T-cell (primary cell): ENCODE results near the gene STAP1. TPM values are rescaled to one million over a fixed set of nuclear protein-coding genes. Genes with fewer than 3 reads are reported as not detected.

Experiments used
- ATAC-seq, 4 experiments: fragments of 200-7000 bp in 3 of 4; fragments of 150-1000 bp in 1 of 4; cut with Tn5 transposase; replicated peaks in 1 of 4; 1 replicate in 3 of 4; 2 replicates in 1 of 4; pipeline ENCODE4 v1.10.0; 2021; ENCODE audit warnings: moderate library complexity in 3 of 4, mild to moderate bottlenecking in 2 of 4, moderate number of reproducible peaks in 1 of 4
- CTCF ChIA-PET, 2 donors: fragments of 300-600 bp; sonication (Branson Sonifier 250); formaldehyde crosslinking; loops; one replicate each; lab custom pipeline; 2022; ENCODE audit warnings: antibody characterized with exemption in 2 of 2; lab: Charles Lee
- POLR2A ChIA-PET, 2 donors: fragments of 300-600 bp; sonication (Branson Sonifier 250); formaldehyde crosslinking; loops; one replicate each; lab custom pipeline; 2022; ENCODE audit warnings: antibody characterized with exemption in 2 of 2; lab: Charles Lee
- DNase-seq, 35 experiments: peaks; one replicate each; pipeline versions ENCODE4 v3.0.0 to v3.0.0-alpha.2; 2013 to 2023
- H3K27ac ChIP-seq: one replicate; pipeline ENCODE4 v1.5.1; 2013; ENCODE audit warnings: low read length
- H3K27me3 ChIP-seq, 2 experiments: replicated peaks in 1 of 2; 1 replicate in 1 of 2; 2 replicates in 1 of 2; pipeline versions ENCODE4 v1.6.1 to v1.7.0; 2013; ENCODE audit warnings: low read length in 1 of 2, mixed read lengths in 1 of 2; ENCODE audit not compliant: control insufficient read depth in 2 of 2, insufficient read depth in 2 of 2; ENCODE audit errors: extremely low read depth in 1 of 2
- H3K36me3 ChIP-seq, 2 donors: 1 replicate in 1 of 2; 2 replicates in 1 of 2; pipeline versions ENCODE4 v1.6.1 to v1.7.0; 2013; ENCODE audit warnings: low read length in 1 of 2; ENCODE audit not compliant: control insufficient read depth in 2 of 2, insufficient read depth in 1 of 2; ENCODE audit errors: extremely low read depth in 1 of 2
- H3K4me1 ChIP-seq, 2 experiments: 1 replicate in 1 of 2; 2 replicates in 1 of 2; pipeline versions ENCODE4 v1.6.1 to v1.7.0; 2013; ENCODE audit warnings: low read length in 2 of 2, mixed read lengths in 1 of 2; ENCODE audit not compliant: insufficient read depth in 2 of 2, control insufficient read depth in 1 of 2; ENCODE audit errors: extremely low read depth in 1 of 2
- H3K4me3 ChIP-seq, 2 donors: 1 replicate in 1 of 2; 2 replicates in 1 of 2; pipeline versions ENCODE4 v1.5.1 to v1.7.0; 2013; ENCODE audit warnings: mild to moderate bottlenecking in 2 of 2, low read length in 1 of 2, moderate library complexity in 1 of 2; ENCODE audit not compliant: control insufficient read depth in 1 of 2; ENCODE audit errors: extremely low read depth in 1 of 2
- H3K9me3 ChIP-seq: 2 replicates; pipeline ENCODE4 v1.7.0; 2013
- H3K27ac Mint-ChIP-seq, 2 donors: one replicate each; pipeline ENCODE4 v1.8.0; 2020 to 2021; ENCODE audit warnings: mild to moderate bottlenecking in 2 of 2, mixed read lengths in 2 of 2
- H3K27me3 Mint-ChIP-seq, 2 donors: one replicate each; pipeline ENCODE4 v1.8.0; 2021 to 2022; ENCODE audit warnings: mixed read lengths in 2 of 2
- H3K36me3 Mint-ChIP-seq: one replicate; pipeline ENCODE4 v1.8.0; 2021; ENCODE audit warnings: mixed read lengths
- H3K4me1 Mint-ChIP-seq, 3 donors: one replicate each; pipeline ENCODE4 v1.8.0; 2020 to 2022; ENCODE audit warnings: mixed read lengths in 3 of 3, mild to moderate bottlenecking in 1 of 3
- H3K4me3 Mint-ChIP-seq, 3 donors: one replicate each; pipeline ENCODE4 v1.8.0; 2020 to 2022; ENCODE audit warnings: mild to moderate bottlenecking in 3 of 3, mixed read lengths in 3 of 3, moderate library complexity in 3 of 3
- H3K9me3 Mint-ChIP-seq, 3 donors: one replicate each; pipeline ENCODE4 v1.8.0; 2020 to 2022; ENCODE audit warnings: mixed read lengths in 3 of 3
- WGBS: methylation state at CpG from one replicate; pipeline ENCODE4 v1.1.5; 2013; ENCODE audit warnings: missing lambda C conversion rate; ENCODE audit not compliant: insufficient coverage; 5-methylcytosine and 5-hydroxymethylcytosine counted together
- total RNA-seq, 35 experiments: library from RNA in 6 of 35; stranded (reverse) in 6 of 35; fragments of 120-200 nt in 1 of 35; gene quantifications; one replicate each; pipeline versions ENCODE4 v1.2.1 to v1.2.4 and lab custom pipeline; 2013 to 2026

The STAP1 gene
- total RNA-seq, 5 donors from 2014 or later (not counting 1 experiment from before 2014, with no cell fraction given), result 1.6 to 8.0 (median 4.3) TPM

- Histone ChIP-seq H3K27me3 (no peaks in the 10 kb centered on the region), H3K4me3 (no peak overlapping the region), H3K36me3 (no peaks in the 10 kb centered on the region), H3K9me3 (no peaks in the 10 kb centered on the region), H3K4me1 (peaks cover 0 to 1% of the 10 kb centered on the region in 2 experiments), H3K27ac (no peak overlapping the region)
- POLR2A ChIA-PET, result no interaction called here
- ATAC-seq (no peak), DNase-seq (no peak)
- Mint-ChIP-seq H3K27ac (peak overlapping the region; percentile 16 to 61), H3K36me3 (no peaks in the 10 kb centered on the region), H3K4me3 (no peak overlapping the region), H3K27me3 (no peaks in the 10 kb centered on the region), H3K9me3 (no peaks in the 10 kb centered on the region), H3K4me1 (peaks cover 9 to 38% (median 14%) of the 10 kb centered on the region in 3 donors)
- CTCF ChIA-PET, result interaction anchor here in 1 of 2 donors (0.6 to 1.0 kb wide), 2 partner anchors 10 to 16 kb away, joined by 3 to 8 read pairs; no protein-coding TSS in a partner anchor
- WGBS, result no CpG with 5 or more reads among the region's 3 CpGs
Measured at GRCh38 chr4:67566335-67566734, 7.8 kb downstream of the STAP1 start.

DNA sequence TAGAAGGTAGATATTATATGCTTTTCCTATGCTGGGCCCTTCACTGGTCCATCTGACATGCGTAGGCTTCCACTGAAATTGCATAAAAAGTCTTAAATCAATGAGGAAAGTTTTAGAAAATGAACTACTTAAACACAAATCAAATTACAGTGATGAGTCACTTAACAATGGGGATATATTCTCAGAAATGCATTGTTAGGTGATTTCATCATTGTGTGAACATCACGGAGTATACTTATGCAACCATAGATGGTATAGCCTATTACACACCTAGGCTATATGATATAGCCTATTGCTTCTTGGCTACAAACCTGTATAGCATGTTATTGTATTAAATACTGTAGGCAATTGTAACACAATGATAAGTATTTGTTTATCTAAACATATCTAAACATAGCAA lies 10.3 kb downstream of the STAP1 start:
- Mint-ChIP-seq H3K36me3 (no peaks in the 10 kb centered on the region), H3K4me3 (no peak overlapping the region), H3K9me3 (no peaks in the 10 kb centered on the region), H3K4me1 (peaks cover 29 to 45% (median 29%) of the 10 kb centered on the region in 3 donors), H3K27me3 (no peaks in the 10 kb centered on the region), H3K27ac (peak overlapping the region in 1 of 2 donors; percentile 59)
- Histone ChIP-seq H3K36me3 (no peaks in the 10 kb centered on the region), H3K27ac (no peak overlapping the region), H3K4me1 (peaks cover 0 to 16% of the 10 kb centered on the region in 2 experiments), H3K27me3 (no peaks in the 10 kb centered on the region), H3K9me3 (no peaks in the 10 kb centered on the region), H3K4me3 (no peak overlapping the region)
- DNase-seq, result no peak
- CTCF ChIA-PET, result interaction anchor here in 1 of 2 donors (0.6 to 0.7 kb wide), 2 partner anchors 14 to 47 kb away, joined by 3 read pairs; no protein-coding TSS in a partner anchor
- WGBS, result no CpG with 5 or more reads among the region's 2 CpGs
- POLR2A ChIA-PET, result interaction anchor here in 1 of 2 donors (0.6 kb wide), 2 partner anchors 10 to 74 kb away, joined by 3 to 5 read pairs; no protein-coding TSS in a partner anchor
- no peak for ATAC-seq

DNA sequence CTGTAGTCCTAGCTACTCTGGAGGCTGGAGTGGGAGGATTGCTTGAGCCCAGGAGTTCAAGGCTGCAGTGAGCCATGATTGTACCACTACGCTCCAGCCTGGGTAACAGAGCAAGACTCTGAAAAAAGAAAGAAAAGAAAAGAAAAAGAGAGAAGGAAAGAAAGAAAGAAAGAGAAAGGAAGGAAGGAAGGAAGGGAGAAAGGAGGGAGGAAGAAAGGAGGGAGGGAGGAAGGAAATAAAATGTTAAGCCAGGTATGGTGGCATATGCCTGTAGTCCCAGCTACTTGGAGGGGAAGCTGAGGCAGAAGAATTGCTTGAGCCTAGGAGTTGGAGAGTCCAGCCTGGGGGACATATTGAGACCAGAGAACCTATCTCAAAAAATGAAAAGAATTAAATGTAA lies 12.0 kb downstream of the STAP1 start:
- ChIA-PET POLR2A (no interaction called here), CTCF (interaction anchor here in 1 of 2 donors (0.6 kb wide), 1 partner anchor 113 kb away, joined by 3 read pairs; no protein-coding TSS in a partner anchor)
- H3K4me3 Mint-ChIP-seq, result no peak overlapping the region
- no peaks in the 10 kb centered on the region for H3K36me3 Mint-ChIP-seq
- H3K9me3 Mint-ChIP-seq, result no peaks in the 10 kb centered on the region
- H3K4me1 ChIP-seq, result peaks cover under 1 to 26% of the 10 kb centered on the region in 2 experiments
- no peaks in the 10 kb centered on the region for H3K27me3 ChIP-seq
- no peaks in the 10 kb centered on the region for H3K9me3 ChIP-seq
- ATAC-seq (no peak), DNase-seq (no peak)
- no peak overlapping the region for H3K4me3 ChIP-seq
- H3K4me1 Mint-ChIP-seq, result peaks cover 33 to 47% (median 40%) of the 10 kb centered on the region in 3 donors
- no peak overlapping the region for H3K27ac ChIP-seq
- WGBS, result 100% methylated on average over 1 of the region's 1 CpG
- no peaks in the 10 kb centered on the region for H3K27me3 Mint-ChIP-seq
- H3K36me3 ChIP-seq, result no peaks in the 10 kb centered on the region
- peak overlapping the region; percentile 64 to 74 for H3K27ac Mint-ChIP-seq

DNA sequence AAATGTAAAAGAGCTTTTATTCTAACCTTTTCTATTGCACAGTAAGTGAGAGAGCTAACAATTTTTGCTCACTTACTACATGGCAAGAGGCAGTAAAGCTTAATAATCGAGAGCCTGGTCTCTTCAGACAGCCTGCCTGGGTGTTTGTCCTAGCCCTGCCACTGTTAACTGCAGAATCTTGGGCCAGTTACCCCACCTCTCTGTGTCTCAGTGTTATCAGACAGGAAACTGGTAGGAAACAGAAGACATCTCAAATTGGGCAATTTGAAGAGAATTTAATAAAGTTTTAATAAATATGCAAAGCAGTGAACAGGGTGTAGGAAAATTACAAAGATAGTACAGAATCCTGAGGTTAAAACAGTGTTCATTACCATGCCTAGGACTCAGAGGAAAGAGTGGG lies 13.4 kb downstream of the STAP1 start:
- no peak overlapping the region for H3K27ac ChIP-seq
- no peaks in the 10 kb centered on the region for H3K27me3 Mint-ChIP-seq
- no peaks in the 10 kb centered on the region for H3K9me3 Mint-ChIP-seq

DNA sequence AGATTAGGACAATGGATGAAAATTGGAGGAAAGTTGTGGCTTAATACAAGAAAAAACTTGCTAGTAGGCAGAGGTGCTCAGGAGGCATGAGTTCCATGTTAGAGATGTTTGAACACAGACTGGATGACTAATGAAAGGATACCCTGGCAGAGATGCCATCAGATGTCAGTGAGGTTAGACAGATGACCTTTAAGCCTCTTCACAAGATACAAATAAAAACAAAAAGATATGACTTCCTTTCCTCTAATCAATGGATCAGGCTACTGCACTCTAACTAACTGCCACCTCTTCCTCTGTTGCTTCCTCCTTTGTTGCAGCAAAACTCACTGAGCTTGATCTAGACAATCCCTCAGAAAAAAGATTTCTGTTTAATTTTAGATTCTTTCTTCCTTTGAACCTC lies 14.7 kb downstream of the STAP1 start:
- DNase-seq (peak in 1 of 35 experiments; percentile 9), ATAC-seq (peak in 2 of 4 experiments; percentile 31 to 39)
- H3K9me3 ChIP-seq, result no peaks in the 10 kb centered on the region
- H3K4me1 Mint-ChIP-seq, result peaks cover 50 to 63% (median 50%) of the 10 kb centered on the region in 3 donors
- H3K4me3 Mint-ChIP-seq, result peak overlapping the region in 1 of 3 donors; percentile 9
- ChIA-PET CTCF (interaction anchor here in 1 of 2 donors (0.6 kb wide), 1 partner anchor 712 kb away, joined by 3 read pairs; no protein-coding TSS in a partner anchor), POLR2A (no interaction called here)
- no peaks in the 10 kb centered on the region for H3K27me3 Mint-ChIP-seq
- H3K4me1 ChIP-seq, result peaks cover 8 to 44% of the 10 kb centered on the region in 2 experiments
- no peaks in the 10 kb centered on the region for H3K27me3 ChIP-seq
- H3K27ac ChIP-seq, result no peak overlapping the region
- H3K36me3 Mint-ChIP-seq, result peaks cover 4% of the 10 kb centered on the region
- no peak overlapping the region for H3K4me3 ChIP-seq
- H3K27ac Mint-ChIP-seq, result peak overlapping the region; percentile 72 to 85
- no peaks in the 10 kb centered on the region for H3K36me3 ChIP-seq
- H3K9me3 Mint-ChIP-seq, result no peaks in the 10 kb centered on the region

More for the DNA sequence above, 13.4 kb downstream of the STAP1 start:
- no peaks in the 10 kb centered on the region for H3K27me3 ChIP-seq
- no peaks in the 10 kb centered on the region for H3K9me3 ChIP-seq
- H3K4me3 ChIP-seq, result no peak overlapping the region
- peaks cover 44 to 54% (median 53%) of the 10 kb centered on the region in 3 donors for H3K4me1 Mint-ChIP-seq
- peak overlapping the region; percentile 72 to 85 for H3K27ac Mint-ChIP-seq
- no peaks in the 10 kb centered on the region for H3K36me3 ChIP-seq
- DNase-seq (no peak), ATAC-seq (no peak)
- no peak overlapping the region for H3K4me3 Mint-ChIP-seq
- H3K4me1 ChIP-seq, result peaks cover 8 to 36% of the 10 kb centered on the region in 2 experiments
- POLR2A ChIA-PET, result no interaction called here
- 60% methylated on average over 1 of the region's 1 CpG for WGBS
- no peaks in the 10 kb centered on the region for H3K36me3 Mint-ChIP-seq
- CTCF ChIA-PET, result interaction anchor here in 1 of 2 donors (1.1 kb wide), 1 partner anchor 9 kb away, joined by 3 read pairs; no protein-coding TSS in a partner anchor

- Mint-ChIP-seq H3K36me3 (peaks cover 9% of the 10 kb centered on the region), H3K27me3 (no peaks in the 10 kb centered on the region), H3K4me1 (peaks cover 52 to 73% (median 57%) of the 10 kb centered on the region in 3 donors), H3K27ac (peak overlapping the region; percentile 74 to 86), H3K4me3 (peak overlapping the region; percentile 34 to 57 (median 47)), H3K9me3 (no peaks in the 10 kb centered on the region)
- ChIA-PET CTCF (interaction anchor here in 1 of 2 donors (0.9 kb wide), 1 partner anchor 10 kb away, joined by 8 read pairs; no protein-coding TSS in a partner anchor), POLR2A (interaction anchor here in 1 of 2 donors (0.8 kb wide), 1 partner anchor 126 kb away, joined by 3 read pairs; the partner anchor contains the start of gene UBA6)
- peak overlapping the region; percentile 15 for H3K27ac ChIP-seq
- no peaks in the 10 kb centered on the region for H3K27me3 ChIP-seq
- H3K9me3 ChIP-seq, result no peaks in the 10 kb centered on the region
- H3K36me3 ChIP-seq, result no peaks in the 10 kb centered on the region
- ATAC-seq (peak; percentile 71 to 89 (median 83)), DNase-seq (peak in 5 of 35 experiments; percentile 7 to 44 (median 20))
- H3K4me3 ChIP-seq, result no peak overlapping the region
- peaks cover 8 to 47% of the 10 kb centered on the region in 2 experiments for H3K4me1 ChIP-seq
- WGBS, result 50% methylated on average over 3 of the region's 13 CpGs
Measured at GRCh38 chr4:67575232-67576058, 16.9 kb downstream of the STAP1 start.
